ENCODE results near the gene CTRB2.

CTRB2 gene

DNA sequence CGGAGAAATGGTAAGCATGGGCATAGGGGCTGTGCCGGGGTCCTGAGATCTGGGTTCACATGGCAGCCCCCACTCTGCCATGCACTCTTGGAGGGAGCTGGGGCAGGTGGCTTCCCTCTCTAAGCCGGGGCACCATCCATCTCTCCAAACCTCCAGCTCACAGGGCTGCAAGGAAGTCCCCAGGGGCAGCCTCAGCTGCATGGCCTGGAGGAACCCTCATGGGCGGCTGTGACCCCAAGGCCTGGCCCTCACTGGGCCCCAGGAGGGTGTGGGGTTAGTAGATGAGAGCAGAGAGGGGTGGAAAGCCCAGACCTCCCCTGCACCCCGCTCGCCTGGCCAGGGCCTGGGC, 2.6 kb downstream of the CTRB2 start:
- no peak overlapping the region for H3K9ac ChIP-seq
- no peak for TF ChIP-seq Cebpa-rat (IDR thresholded peaks at IDR 0.05)
- peaks cover 0 to 81% (median 0%) of the 10 kb centered on the region in 11 experiments; a peak in 5 of 22 replicates for H3K27me3 ChIP-seq
- no peak overlapping the region for H3K4me3 ChIP-seq
- H3K4me1 ChIP-seq, result peaks cover 0 to 22% (median 14%) of the 10 kb centered on the region in 10 experiments; a peak in 16 of 20 replicates
- H3K27ac ChIP-seq, result no peak overlapping the region
- H4K20me1 ChIP-seq, result peaks cover 0 to 63% (median 0%) of the 10 kb centered on the region in 11 experiments; a peak in 7 of 22 replicates
- H3K4me2 ChIP-seq, result peak overlapping the region in 5 of 11 experiments; percentile 16 to 34 (median 28); a peak in 5 of 22 replicates
- H3K36me3 ChIP-seq, result no peaks in the 10 kb centered on the region
- H3K9me3 ChIP-seq (replicated peaks in 1 of 11), result no peaks in the 10 kb centered on the region

DNA sequence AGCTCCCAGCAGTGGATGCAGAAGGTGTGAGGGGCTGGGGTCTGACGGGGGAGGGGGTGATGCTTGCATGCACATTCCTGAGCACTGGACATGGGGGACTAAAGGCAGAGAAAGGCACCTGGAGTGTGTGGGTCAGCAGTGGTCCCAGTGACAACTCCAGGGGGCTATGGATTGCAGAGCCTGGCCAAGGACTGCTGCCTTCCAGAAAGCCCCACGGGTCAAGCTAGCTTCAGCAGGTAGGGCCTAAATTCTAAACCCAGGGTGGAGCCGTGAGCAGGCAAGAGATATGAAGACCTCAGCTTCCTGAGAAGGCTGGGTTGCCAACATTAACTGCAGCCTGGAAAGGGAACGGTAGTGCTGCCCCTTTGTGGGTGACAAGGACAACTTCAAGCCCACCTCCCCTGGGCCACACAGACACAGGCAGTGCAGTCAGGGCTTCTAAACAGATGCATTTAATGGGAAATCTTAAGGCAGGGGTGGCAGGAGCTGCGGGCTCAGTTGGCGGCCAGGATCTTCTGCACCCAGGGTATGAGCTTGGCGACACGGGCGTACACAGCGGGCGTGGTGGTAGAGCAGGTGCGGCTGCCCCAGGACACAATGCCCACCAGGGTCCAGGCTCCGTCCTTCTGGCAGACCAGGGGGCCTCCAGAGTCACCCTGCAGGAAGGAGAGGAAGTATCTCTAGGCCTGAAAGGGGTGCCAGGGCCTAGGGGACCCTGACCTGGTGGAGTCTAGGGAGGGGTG, 3.1 kb downstream of the CTRB2 start:
- Histone ChIP-seq H3K36me3 (no peaks in the 10 kb centered on the region), H3K27me3 (peaks cover 0 to 76% (median 0%) of the 10 kb centered on the region in 11 experiments; a peak in 5 of 22 replicates), H4K20me1 (peaks cover 0 to 58% (median 0%) of the 10 kb centered on the region in 11 experiments; a peak in 7 of 22 replicates), H3K9me3 (replicated peaks in 1 of 11) (no peaks in the 10 kb centered on the region), H3K4me2 (peak overlapping the region in 5 of 11 experiments; percentile 16 to 34 (median 28); a peak in 5 of 22 replicates), H3K27ac (no peak overlapping the region), H3K4me3 (no peak overlapping the region), H3K9ac (no peak overlapping the region), H3K4me1 (peaks cover 0 to 22% (median 14%) of the 10 kb centered on the region in 10 experiments; a peak in 16 of 20 replicates)
- TF ChIP-seq Cebpa-rat (IDR thresholded peaks at IDR 0.05), result no peak

DNA sequence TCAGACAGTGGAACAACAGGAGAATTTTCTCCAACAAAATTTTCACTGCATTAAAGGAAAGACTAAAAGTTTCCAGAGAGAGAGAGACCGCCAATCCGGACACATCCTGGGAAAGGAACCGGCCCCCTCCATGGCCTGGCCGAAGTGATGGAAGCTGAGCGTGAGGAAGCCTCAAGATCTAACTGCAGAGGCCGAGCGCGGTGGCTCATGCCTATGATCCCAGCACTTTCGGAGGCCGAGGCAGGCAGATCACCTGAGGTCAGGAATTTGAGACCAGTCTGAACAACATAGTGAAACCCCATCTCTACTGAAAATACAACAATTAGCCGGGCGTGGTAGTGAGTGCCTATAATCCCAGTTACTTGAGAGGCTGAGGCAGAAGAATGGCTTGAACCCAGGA, 3.9 kb downstream of the CTRB2 start:
- H3K27ac ChIP-seq, result no peak overlapping the region
- peaks cover 0 to 50% (median 0%) of the 10 kb centered on the region in 11 experiments; a peak in 7 of 22 replicates for H4K20me1 ChIP-seq
- no peak overlapping the region for H3K9ac ChIP-seq
- no peaks in the 10 kb centered on the region for H3K36me3 ChIP-seq
- H3K4me3 ChIP-seq, result no peak overlapping the region
- no peak overlapping the region for H3K4me2 ChIP-seq
- H3K4me1 ChIP-seq, result peaks cover 0 to 26% (median 16%) of the 10 kb centered on the region in 10 experiments; a peak in 16 of 20 replicates
- H3K27me3 ChIP-seq, result peaks cover 0 to 73% (median 3%) of the 10 kb centered on the region in 11 experiments; a peak in 13 of 22 replicates
- H3K9me3 ChIP-seq (replicated peaks in 1 of 11), result no peaks in the 10 kb centered on the region
- TF ChIP-seq Cebpa-rat (IDR thresholded peaks at IDR 0.05), result no peak

DNA sequence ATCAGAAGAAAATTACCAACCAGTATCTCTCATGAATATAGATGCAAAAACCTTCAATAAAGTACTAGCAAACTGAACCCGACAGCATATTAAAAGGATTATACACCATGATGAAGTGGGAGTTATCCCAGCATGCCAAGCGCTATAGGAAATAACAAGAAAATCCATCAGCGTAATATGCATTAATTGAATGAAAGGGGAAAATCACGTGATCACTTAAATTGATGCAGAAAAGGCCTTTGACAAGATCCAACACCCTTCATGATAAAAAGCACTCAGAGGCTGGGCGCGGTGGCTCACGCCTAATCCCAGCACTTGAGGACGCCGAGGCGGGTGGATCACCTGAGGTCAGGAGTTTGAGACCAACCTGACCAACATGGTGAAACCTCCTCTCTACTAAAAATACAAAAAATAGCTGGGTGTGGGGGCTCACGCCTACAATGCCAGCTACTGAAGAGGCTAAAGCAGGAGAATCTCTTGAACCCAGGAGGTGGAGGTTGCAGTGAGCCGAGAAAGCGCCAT, 4.8 kb downstream of the CTRB2 start:
- Histone ChIP-seq H3K9me3 (replicated peaks in 1 of 11) (no peaks in the 10 kb centered on the region), H3K36me3 (no peaks in the 10 kb centered on the region), H3K27ac (no peak overlapping the region), H3K27me3 (peaks cover 0 to 75% (median 11%) of the 10 kb centered on the region in 11 experiments; a peak in 14 of 22 replicates), H3K9ac (no peak overlapping the region), H3K4me3 (no peak overlapping the region), H3K4me2 (no peak overlapping the region), H4K20me1 (peaks cover 0 to 49% (median 0%) of the 10 kb centered on the region in 11 experiments; a peak in 7 of 22 replicates), H3K4me1 (peaks cover 0 to 32% (median 26%) of the 10 kb centered on the region in 10 experiments; a peak in 16 of 20 replicates)
- no peak for TF ChIP-seq Cebpa-rat (IDR thresholded peaks at IDR 0.05)

DNA sequence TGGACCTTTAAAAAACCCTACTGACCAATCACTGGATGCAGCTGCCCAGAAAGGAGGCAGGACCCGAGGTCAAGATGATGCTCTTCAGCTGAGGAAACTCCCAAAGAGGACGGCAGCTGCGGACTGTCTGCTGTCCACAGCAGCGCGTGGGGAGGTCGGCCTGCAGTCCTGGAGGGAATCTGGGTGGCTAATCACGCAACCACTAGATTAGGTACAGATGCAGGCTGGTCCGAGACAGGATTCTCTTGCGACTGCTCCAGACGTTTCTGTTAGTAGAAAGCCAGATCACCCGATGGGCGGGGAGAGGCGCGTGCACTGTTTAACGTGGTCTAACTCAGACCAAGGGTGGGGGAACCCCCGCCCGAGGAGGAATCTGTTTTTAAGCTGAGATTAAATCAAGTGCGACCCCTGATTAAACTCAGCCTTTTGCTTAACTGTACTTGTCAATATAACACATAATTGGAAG, 8.8 kb downstream of the CTRB2 start:
- H3K4me3 ChIP-seq, result no peak overlapping the region
- H3K27ac ChIP-seq, result no peak overlapping the region
- peaks cover 0 to 15% (median 0%) of the 10 kb centered on the region in 11 experiments; a peak in 5 of 22 replicates for H3K9me3 ChIP-seq (replicated peaks in 1 of 11)
- TF ChIP-seq Cebpa-rat (IDR thresholded peaks at IDR 0.05), result no peak
- peaks cover 0 to 39% (median 0%) of the 10 kb centered on the region in 11 experiments; a peak in 4 of 22 replicates for H4K20me1 ChIP-seq
- H3K4me1 ChIP-seq, result peaks cover 0 to 36% (median 28%) of the 10 kb centered on the region in 10 experiments; a peak in 16 of 20 replicates
- H3K27me3 ChIP-seq, result peaks cover 0 to 73% (median 11%) of the 10 kb centered on the region in 11 experiments; a peak in 14 of 22 replicates
- H3K9ac ChIP-seq, result no peak overlapping the region
- H3K4me2 ChIP-seq, result peak overlapping the region in 9 of 11 experiments; percentile 5 to 70 (median 55); a peak in 16 of 22 replicates
- no peaks in the 10 kb centered on the region for H3K36me3 ChIP-seq

DNA sequence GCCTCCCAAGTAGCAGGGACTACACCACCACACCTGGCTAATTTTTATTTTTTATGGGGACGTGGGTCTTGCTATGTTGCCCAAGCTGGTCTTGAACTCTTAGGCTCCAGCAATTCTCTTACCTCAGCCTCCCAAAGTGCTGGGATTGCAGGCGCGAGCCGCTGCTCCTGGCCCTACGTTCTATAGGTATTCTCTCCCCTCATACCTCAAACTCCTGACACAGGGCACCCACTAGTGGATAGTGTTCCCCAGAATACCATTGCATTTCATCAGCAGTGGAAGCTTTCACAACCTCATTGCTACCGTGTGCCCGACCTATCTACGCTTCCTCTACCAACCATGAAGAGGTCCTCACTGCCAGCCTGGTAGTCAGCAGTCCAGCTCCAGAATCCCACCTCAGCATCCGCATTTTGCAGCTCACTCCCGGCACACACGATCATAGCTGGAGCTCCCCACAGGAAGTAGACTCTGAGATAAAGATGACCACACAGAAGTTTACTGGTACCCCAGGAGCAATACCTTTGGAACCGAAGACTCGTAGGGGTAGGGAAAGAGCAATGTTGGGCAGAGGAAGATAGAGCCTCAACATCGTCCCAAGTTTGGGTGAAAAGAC, 9.3 kb downstream of the CTRB2 start:
- Histone ChIP-seq H3K9ac (no peak overlapping the region), H3K27me3 (peaks cover 0 to 67% (median 11%) of the 10 kb centered on the region in 11 experiments; a peak in 14 of 22 replicates), H3K4me3 (no peak overlapping the region), H4K20me1 (peaks cover 0 to 39% (median 0%) of the 10 kb centered on the region in 11 experiments; a peak in 4 of 22 replicates), H3K36me3 (no peaks in the 10 kb centered on the region), H3K9me3 (replicated peaks in 1 of 11) (peaks cover 0 to 15% (median 0%) of the 10 kb centered on the region in 11 experiments; a peak in 5 of 22 replicates), H3K4me2 (peak overlapping the region in 9 of 11 experiments; percentile 9 to 70 (median 55); a peak in 16 of 22 replicates), H3K27ac (no peak overlapping the region), H3K4me1 (peaks cover 0 to 36% (median 28%) of the 10 kb centered on the region in 10 experiments; a peak in 16 of 20 replicates)
- no peak for TF ChIP-seq Cebpa-rat (IDR thresholded peaks at IDR 0.05)

DNA sequence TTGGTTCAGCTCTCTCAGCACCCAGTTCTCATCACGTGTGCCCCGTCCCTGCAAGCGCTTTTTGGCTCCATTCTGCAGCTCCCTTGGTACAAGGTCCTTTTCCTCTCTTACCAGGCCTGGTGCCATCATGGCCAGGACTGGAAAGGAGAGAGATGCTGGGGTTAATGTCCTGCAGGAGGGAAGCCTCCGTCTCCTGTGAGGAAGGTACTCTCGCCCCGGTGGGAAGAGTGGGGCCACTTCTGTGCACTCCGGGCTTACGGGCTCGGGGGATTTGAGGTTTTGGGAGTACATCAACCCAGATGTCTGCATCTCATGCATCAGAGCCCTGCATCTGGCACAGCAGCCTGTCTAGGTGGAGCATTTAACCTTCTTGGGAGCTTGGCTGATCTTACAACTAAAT, 10.1 kb downstream of the CTRB2 start:
- H3K9ac ChIP-seq, result no peak overlapping the region
- H3K9me3 ChIP-seq (replicated peaks in 1 of 11), result peaks cover 0 to 15% (median 0%) of the 10 kb centered on the region in 11 experiments; a peak in 5 of 22 replicates
- H4K20me1 ChIP-seq, result peaks cover 0 to 39% (median 0%) of the 10 kb centered on the region in 11 experiments; a peak in 4 of 22 replicates
- no peaks in the 10 kb centered on the region for H3K36me3 ChIP-seq
- peaks cover 0 to 39% (median 28%) of the 10 kb centered on the region in 10 experiments; a peak in 16 of 20 replicates for H3K4me1 ChIP-seq
- H3K27me3 ChIP-seq, result peaks cover 0 to 59% (median 11%) of the 10 kb centered on the region in 11 experiments; a peak in 14 of 22 replicates
- no peak overlapping the region for H3K27ac ChIP-seq
- peak overlapping the region in 9 of 11 experiments; percentile 9 to 70 (median 55); a peak in 15 of 22 replicates for H3K4me2 ChIP-seq
- no peak for TF ChIP-seq Cebpa-rat (IDR thresholded peaks at IDR 0.05)
- no peak overlapping the region for H3K4me3 ChIP-seq

Measured in BLaER1 treated with 17β-estradiol and CSF1 and Interleukin-3, amounts not matched to agents 10 nM and 100 nM (cell line).